GM13976 (cell line): Measurements from ENCODE around the gene METRN.

Source experiments
- DNase-seq: peaks from one replicate; pipeline ENCODE4 v3.0.0; 2012; ENCODE audit warnings: low spot score
- in situ Hi-C: fragments of 300-500 bp; cut with MboI; formaldehyde crosslinking; loops from one replicate; pipeline ENCODE4 v1.12.0; 2022; ENCODE audit warnings: low sequenced_read_pairs, mixed read lengths, inconsistent platforms; ENCODE audit not compliant: unreplicated experiment
- TF ChIP-seq, protein P1 (sequence below): IDR thresholded peaks from 2 replicates; pipeline ENCODE4 v1.5.1; 2012; ENCODE audit warnings: borderline replicate concordance, mild to moderate bottlenecking; ENCODE audit not compliant: insufficient read depth; ENCODE audit errors: extremely low read depth, missing control alignments, control extremely low read depth

The METRN gene

DNA sequence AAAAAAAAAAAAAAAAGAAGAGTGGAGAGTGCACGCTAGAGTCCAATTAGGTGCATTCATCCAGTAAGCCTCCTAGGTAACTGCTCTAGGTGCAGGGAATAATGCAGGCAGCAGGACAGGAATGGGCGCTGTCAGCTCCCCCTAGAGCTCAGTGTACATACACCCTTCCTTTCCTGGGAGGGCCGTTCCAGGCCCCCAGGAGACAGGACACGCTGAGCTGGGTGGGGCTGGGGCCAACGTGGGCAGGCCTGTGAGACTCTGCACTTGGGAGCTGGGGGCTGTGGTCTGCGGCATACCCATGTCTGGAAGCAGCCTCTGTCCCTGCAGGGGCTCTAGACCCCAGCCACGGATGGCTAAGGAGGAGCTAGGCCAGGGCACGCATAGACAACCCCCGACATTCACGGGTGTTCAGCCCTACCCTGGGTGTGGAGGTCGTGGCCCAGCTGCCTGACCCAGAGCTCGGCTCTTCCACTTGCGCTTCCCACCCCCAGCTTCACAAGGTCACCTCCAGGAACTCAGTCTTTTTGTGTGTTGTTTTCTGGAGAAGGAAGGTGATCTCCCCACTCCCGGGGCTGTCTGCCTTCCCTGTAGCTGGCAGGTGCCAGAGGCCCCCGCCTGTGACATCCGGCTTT is 5.0 kb downstream of the METRN start:
- TF ChIP-seq, protein P1, sequence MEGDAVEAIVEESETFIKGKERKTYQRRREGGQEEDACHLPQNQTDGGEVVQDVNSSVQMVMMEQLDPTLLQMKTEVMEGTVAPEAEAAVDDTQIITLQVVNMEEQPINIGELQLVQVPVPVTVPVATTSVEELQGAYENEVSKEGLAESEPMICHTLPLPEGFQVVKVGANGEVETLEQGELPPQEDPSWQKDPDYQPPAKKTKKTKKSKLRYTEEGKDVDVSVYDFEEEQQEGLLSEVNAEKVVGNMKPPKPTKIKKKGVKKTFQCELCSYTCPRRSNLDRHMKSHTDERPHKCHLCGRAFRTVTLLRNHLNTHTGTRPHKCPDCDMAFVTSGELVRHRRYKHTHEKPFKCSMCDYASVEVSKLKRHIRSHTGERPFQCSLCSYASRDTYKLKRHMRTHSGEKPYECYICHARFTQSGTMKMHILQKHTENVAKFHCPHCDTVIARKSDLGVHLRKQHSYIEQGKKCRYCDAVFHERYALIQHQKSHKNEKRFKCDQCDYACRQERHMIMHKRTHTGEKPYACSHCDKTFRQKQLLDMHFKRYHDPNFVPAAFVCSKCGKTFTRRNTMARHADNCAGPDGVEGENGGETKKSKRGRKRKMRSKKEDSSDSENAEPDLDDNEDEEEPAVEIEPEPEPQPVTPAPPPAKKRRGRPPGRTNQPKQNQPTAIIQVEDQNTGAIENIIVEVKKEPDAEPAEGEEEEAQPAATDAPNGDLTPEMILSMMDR: no peak
- in situ Hi-C loops: no loop called here
- DNase-seq: no peak

DNA sequence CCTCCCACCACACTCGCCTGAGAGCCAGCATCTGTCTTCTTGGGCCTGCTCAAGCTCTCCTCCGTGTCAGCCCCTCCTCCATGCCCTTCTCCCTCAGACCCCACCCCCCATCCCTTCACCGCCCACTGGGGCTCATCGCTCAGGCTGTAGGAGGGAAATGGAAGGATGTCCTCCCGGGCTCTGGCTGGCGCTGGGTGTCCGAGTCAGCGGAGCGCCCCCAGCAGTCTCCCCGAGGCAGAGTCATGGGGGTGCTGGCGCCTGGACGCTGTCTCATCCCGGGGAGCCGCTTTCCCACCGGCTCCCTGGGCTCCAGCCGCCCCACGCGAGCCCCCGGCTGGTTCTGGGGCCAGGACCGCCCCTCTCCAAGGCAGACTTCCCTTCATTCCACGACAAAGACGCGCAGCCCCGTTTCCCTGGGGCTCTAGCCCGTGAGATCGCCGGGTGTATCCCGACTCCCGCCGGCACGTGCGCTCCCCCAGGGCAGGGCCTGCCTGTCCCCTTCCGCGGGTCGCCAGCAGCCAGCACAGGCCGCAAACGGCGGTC is 5.6 kb downstream of the METRN start:
- in situ Hi-C loops: no loop called here
- TF ChIP-seq, protein P1: peak; percentile 28
- DNase-seq: peak; percentile 80

DNA sequence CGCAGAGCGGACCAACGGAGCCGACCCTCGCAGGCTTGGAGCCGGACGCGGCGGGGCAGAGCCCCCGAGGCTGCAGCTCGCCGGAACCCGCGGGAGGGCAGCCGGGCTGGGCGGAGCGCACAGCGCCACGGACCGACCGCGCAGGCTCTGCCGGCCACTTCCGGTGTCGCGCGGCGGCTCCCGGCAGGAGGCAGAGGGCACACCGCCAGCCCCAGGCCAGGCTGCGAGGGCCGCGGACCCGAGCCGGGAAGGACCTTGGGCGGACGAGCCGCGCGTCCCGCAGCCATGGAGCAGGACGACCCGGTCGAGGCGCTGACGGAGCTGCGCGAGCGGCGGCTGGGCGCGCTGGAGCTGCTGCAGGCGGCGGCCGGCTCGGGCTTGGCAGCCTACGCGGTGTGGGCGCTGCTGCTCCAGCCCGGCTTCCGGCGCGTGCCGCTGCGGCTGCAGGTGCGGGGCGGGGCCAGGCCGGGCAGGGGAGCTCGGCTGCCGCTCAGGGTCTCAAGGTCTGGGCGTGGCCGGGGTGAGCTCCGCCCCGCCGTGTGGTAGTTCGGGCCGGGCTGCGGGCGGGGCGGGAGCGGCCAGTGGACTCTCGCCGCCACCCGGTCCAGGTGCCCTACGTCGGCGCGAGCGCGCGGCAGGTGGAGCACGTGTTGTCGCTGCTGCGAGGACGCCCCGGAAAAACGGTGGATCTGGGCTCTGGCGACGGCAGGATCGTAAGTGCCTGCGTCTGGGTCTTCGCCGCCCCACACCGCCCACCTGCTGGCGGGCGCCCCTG is 6.3 kb downstream of the METRN start, which contains the start of gene ANTKMT:
TSS of gene ANTKMT (plus strand) at position 157 of the 775 bp plus-strand sequence. CDS start at position 286, 129 bp downstream.
- TF ChIP-seq, protein P1: no peak
- peak; percentile 93 for DNase-seq
- in situ Hi-C loops: no loop called here

DNA sequence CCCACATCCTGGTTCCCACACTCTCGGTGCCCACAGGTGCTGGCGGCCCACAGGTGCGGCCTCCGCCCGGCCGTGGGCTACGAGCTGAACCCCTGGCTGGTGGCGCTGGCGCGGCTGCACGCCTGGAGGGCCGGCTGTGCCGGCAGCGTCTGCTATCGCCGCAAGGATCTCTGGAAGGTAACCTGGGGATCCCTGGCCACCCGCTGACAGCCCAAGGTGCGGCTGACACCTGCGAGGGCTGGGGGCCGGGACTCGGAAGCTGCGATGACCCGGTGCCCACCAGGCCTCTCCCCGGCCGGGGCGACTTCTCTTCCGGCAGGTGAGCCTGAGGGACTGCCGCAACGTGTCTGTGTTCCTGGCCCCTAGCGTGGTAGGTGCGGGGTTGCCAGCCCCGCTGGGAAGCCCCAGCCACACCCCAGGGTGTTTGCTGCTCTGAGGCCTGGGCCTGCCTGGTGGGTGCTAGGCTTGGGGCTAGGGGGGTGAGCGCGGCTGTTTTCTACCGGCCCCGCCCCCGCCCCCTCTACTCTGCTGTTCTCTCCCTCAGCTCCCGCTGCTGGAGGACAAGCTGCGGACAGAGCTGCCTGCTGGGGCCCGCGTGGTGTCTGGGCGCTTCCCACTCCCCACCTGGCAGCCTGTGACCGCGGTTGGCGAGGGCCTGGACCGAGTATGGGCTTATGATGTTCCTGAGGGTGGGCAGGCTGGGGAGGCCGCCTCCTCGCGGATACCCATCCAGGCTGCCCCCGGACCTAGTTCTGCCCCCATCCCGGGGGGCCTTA is 7.0 kb downstream of the METRN start:
- TF ChIP-seq, protein P1: no peak
- no peak for DNase-seq
- in situ Hi-C loops: no loop called here

DNA sequence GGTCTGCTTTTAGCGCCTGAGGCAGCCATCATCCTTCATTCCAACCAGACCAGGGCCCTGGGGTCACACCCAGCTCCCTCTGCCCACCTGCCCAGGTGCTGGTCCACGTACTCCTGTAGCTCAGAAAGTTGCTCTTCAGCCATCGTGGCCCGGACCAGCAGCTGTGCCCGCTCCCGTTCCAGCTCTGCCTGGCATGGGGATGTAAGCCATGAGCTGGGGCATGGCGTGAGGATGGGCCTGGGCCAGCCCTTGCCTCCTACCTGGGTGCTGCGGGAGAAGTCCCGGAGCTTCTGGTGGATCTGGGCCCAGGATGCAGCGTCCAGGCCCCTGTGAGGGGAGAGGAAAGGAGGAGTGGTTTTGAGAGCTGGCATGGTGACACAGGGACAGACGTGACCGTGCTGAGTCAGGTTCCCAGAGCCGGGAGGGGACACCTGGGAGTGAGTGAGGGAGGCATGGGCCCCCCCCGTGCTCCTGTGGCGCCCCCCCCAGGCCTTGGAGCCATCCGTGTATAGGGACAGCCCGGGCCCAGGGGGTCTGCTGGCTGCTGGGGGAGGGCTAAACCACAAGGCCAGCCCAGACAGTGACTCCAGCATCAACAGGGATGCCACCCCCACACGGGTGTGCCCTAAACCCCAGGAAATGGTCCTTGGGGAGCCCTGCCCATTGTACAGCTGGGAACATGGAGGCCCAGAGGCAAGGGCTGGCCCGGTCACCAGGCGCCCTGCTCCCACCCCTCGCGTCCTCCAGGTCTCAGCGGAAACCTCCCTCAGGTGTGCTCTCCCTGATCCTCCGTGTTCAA is 8.1 kb downstream of the METRN start:
- DNase-seq: no peak
- TF ChIP-seq, protein P1: no peak
- in situ Hi-C loops: no loop called here
